H1 (cell line): Measurements from ENCODE around the gene AHSG. TPM values are rescaled to one million over a fixed set of nuclear protein-coding genes. Genes with fewer than 3 reads are reported as not detected.

Experiments used
- CTCF ChIA-PET: fragments of 300-600 bp; sonication (Branson Sonifier 250); formaldehyde crosslinking; loops from one replicate; lab custom pipeline; 2021; ENCODE audit not compliant: partially characterized antibody; lab: Charles Lee
- POLR2A ChIA-PET: fragments of 300-600 bp; sonication (Branson Sonifier 250); formaldehyde crosslinking; loops from one replicate; lab custom pipeline; 2021; ENCODE audit warnings: inconsistent platforms; ENCODE audit not compliant: partially characterized antibody; lab: Charles Lee
- DNase-seq, 2 experiments: peaks; one replicate each; pipeline versions ENCODE4 v3.0.0 to v3.0.0-alpha.2; 2010 to 2022; ENCODE audit warnings: low spot score in 2 of 2, low read depth in 1 of 2, mixed read lengths in 1 of 2
- FAIRE-seq: peaks from 2 replicates; lab custom pipeline; 2011; peaks lifted over from hg19 to GRCh38; lab: Jason Lieb, UNC
- H2AFZ ChIP-seq: 2 replicates; pipeline ENCODE4 v1.8.1; 2012; ENCODE audit warnings: low read length, inconsistent platforms
- H2AK5ac ChIP-seq: 2 replicates; pipeline ENCODE4 v1.6.1; 2013; ENCODE audit warnings: low read depth, low read length
- H2BK120ac ChIP-seq: replicated peaks from 2 replicates; pipeline ENCODE3; 2013; ENCODE audit warnings: low read depth, low read length, inconsistent platforms
- H2BK12ac ChIP-seq: 2 replicates; pipeline ENCODE4 v1.6.1; 2013; ENCODE audit warnings: low read depth, low read length
- H2BK15ac ChIP-seq: 2 replicates; pipeline ENCODE4 v1.6.1; 2013; ENCODE audit warnings: low read length
- H2BK20ac ChIP-seq: 2 replicates; pipeline ENCODE4 v1.6.1; 2013; ENCODE audit warnings: low read length
- H2BK5ac ChIP-seq: 2 replicates; pipeline ENCODE4 v1.6.1; 2013; ENCODE audit warnings: low read depth, low read length
- H3K14ac ChIP-seq: 2 replicates; pipeline ENCODE4 v1.6.1; 2013; ENCODE audit warnings: inconsistent platforms; ENCODE audit not compliant: insufficient read length
- H3K18ac ChIP-seq: 2 replicates; pipeline ENCODE4 v1.6.1; 2013; ENCODE audit warnings: low read length; ENCODE audit errors: extremely low read depth
- H3K23ac ChIP-seq: 2 replicates; pipeline ENCODE4 v1.6.1; 2013; ENCODE audit warnings: inconsistent platforms; ENCODE audit not compliant: insufficient read length
- H3K23me2 ChIP-seq: 2 replicates; pipeline ENCODE4 v1.6.1; 2013; ENCODE audit warnings: low read depth, low read length
- H3K27ac ChIP-seq: 2 replicates; pipeline ENCODE4 v1.6.1; 2011; ENCODE audit warnings: low read depth, low read length, inconsistent platforms
- H3K27me3 ChIP-seq, 4 experiments: replicated peaks in 1 of 4; 1 replicate in 1 of 4; 2 replicates in 3 of 4; pipeline versions ENCODE4 v1.6.1 to v1.8.1; 2011 to 2013; ENCODE audit warnings: low read length in 3 of 4, mild to moderate bottlenecking in 3 of 4, inconsistent platforms in 2 of 4, mixed read lengths in 2 of 4, moderate library complexity in 1 of 4; ENCODE audit not compliant: control insufficient read depth in 3 of 4, insufficient read depth in 3 of 4; ENCODE audit errors: extremely low read depth in 1 of 4
- H3K36me3 ChIP-seq, 4 experiments: 2 replicates each; pipeline versions ENCODE4 v1.6.1 to v1.8.1; 2011 to 2013; ENCODE audit warnings: mild to moderate bottlenecking in 4 of 4, low read length in 3 of 4, moderate library complexity in 2 of 4, control low read depth in 1 of 4, inconsistent platforms in 1 of 4; ENCODE audit not compliant: insufficient read depth in 4 of 4, control insufficient read depth in 2 of 4
- H3K4ac ChIP-seq: replicated peaks from 2 replicates; pipeline ENCODE3; 2013; ENCODE audit warnings: low read length, low read depth, mixed read lengths, inconsistent platforms; ENCODE audit not compliant: insufficient read length
- H3K4me1 ChIP-seq, 4 experiments: replicated peaks in 1 of 4; 1 replicate in 1 of 4; 2 replicates in 3 of 4; pipeline versions ENCODE4 v1.6.1 to v1.8.1; 2011 to 2013; ENCODE audit warnings: low read length in 3 of 4, inconsistent platforms in 2 of 4, mixed read lengths in 1 of 4; ENCODE audit not compliant: insufficient read depth in 4 of 4, control insufficient read depth in 3 of 4
- H3K4me2 ChIP-seq, 2 experiments: 2 replicates each; pipeline versions ENCODE4 v1.6.1 to v1.8.1; 2011 to 2013; ENCODE audit warnings: low read depth in 2 of 2, low read length in 2 of 2, control low read depth in 1 of 2, inconsistent platforms in 1 of 2, mild to moderate bottlenecking in 1 of 2; ENCODE audit not compliant: insufficient read depth in 1 of 2
- H3K4me3 ChIP-seq, 4 experiments: fragments of 200-600, 300-600 bp in 1 of 4; sonication (generic), shearing (Covaris generic), sonication (Bioruptor Twin) in 1 of 4; 2 replicates each; pipeline versions ENCODE4 v1.5.1 to v1.8.1; 2011 to 2016; ENCODE audit warnings: low read length in 4 of 4, low read depth in 3 of 4, control low read depth in 2 of 4, inconsistent platforms in 2 of 4, mild to moderate bottlenecking in 2 of 4, mixed read lengths in 1 of 4, moderate library complexity in 1 of 4; ENCODE audit not compliant: insufficient read depth in 2 of 4; ENCODE audit errors: extremely low read depth in 1 of 4
- H3K56ac ChIP-seq: replicated peaks from 2 replicates; pipeline ENCODE3; 2013; ENCODE audit warnings: low read depth, mild to moderate bottlenecking, mixed read lengths, low read length, inconsistent platforms; ENCODE audit not compliant: insufficient read length
- H3K79me1 ChIP-seq: 2 replicates; pipeline ENCODE4 v1.6.1; 2013; ENCODE audit warnings: low read depth, low read length, control low read depth
- H3K79me2 ChIP-seq, 2 experiments: 2 replicates each; pipeline versions ENCODE4 v1.6.1 to v1.8.1; 2012 to 2013; ENCODE audit warnings: low read length in 2 of 2, mild to moderate bottlenecking in 2 of 2, inconsistent platforms in 1 of 2; ENCODE audit not compliant: insufficient read depth in 2 of 2, control insufficient read depth in 1 of 2
- H3K9ac ChIP-seq, 4 experiments: replicated peaks in 1 of 4; 1 replicate in 1 of 4; 2 replicates in 3 of 4; pipeline versions ENCODE4 v1.6.1 to v1.8.1; 2011 to 2013; ENCODE audit warnings: low read depth in 3 of 4, low read length in 3 of 4, control low read depth in 2 of 4, mild to moderate bottlenecking in 2 of 4, moderate library complexity in 2 of 4, inconsistent platforms in 1 of 4; ENCODE audit errors: extremely low read depth in 1 of 4
- H3K9me3 ChIP-seq, 2 experiments: 2 replicates each; pipeline versions ENCODE4 v1.6.1 to v1.8.1; 2012 to 2013; ENCODE audit warnings: mild to moderate bottlenecking in 2 of 2, moderate library complexity in 2 of 2, control low read depth in 1 of 2, inconsistent platforms in 1 of 2, low read depth in 1 of 2, low read length in 1 of 2, mixed read lengths in 1 of 2; ENCODE audit not compliant: insufficient read depth in 2 of 2
- H4K20me1 ChIP-seq, 2 experiments: replicated peaks in 1 of 2; 2 replicates each; pipeline versions ENCODE3 to v1.8.1; 2011 to 2013; ENCODE audit warnings: inconsistent platforms in 2 of 2, low read length in 2 of 2, mild to moderate bottlenecking in 1 of 2; ENCODE audit not compliant: insufficient read depth in 2 of 2, control insufficient read depth in 1 of 2
- H4K5ac ChIP-seq: 2 replicates; pipeline ENCODE4 v1.6.1; 2013; ENCODE audit warnings: low read length, low read depth, mixed read lengths, inconsistent platforms; ENCODE audit not compliant: insufficient read length
- H4K8ac ChIP-seq: 2 replicates; pipeline ENCODE4 v1.8.0; 2013; ENCODE audit warnings: mild to moderate bottlenecking, moderate library complexity, low read length, inconsistent platforms; ENCODE audit not compliant: insufficient read depth; ENCODE audit errors: extremely low read depth
- H4K91ac ChIP-seq: replicated peaks from 2 replicates; pipeline ENCODE3; 2013; ENCODE audit warnings: low read length, mixed read lengths, inconsistent platforms; ENCODE audit not compliant: insufficient read length
- CEBPB ChIP-seq: IDR thresholded peaks from 2 replicates; pipeline ENCODE4 v1.6.1; 2012; ENCODE audit warnings: low read depth, low read length
- WGBS, 2 experiments: shearing (Covaris generic) in 1 of 2; methylation state at CpG; one replicate each; pipeline versions ENCODE4 v1.1.6 to v1.1.7; 2013 to 2015; ENCODE audit warnings: low lambda C conversion rate in 2 of 2, mixed read lengths in 2 of 2, inconsistent platforms in 1 of 2, low coverage in 1 of 2, missing lambda C conversion rate in 1 of 2; ENCODE audit not compliant: insufficient replicate concordance in 2 of 2, insufficient coverage in 1 of 2, insufficient read length in 1 of 2; ENCODE audit errors: extremely low coverage in 1 of 2, missing lambda C conversion rate in 1 of 2; 5-methylcytosine and 5-hydroxymethylcytosine counted together
- polyA plus RNA-seq, 7 experiments: library from polyadenylated mRNA; depleted of rRNA in 3 of 7; stranded (reverse) in 5 of 7; unstranded in 2 of 7; fragments of >200 nt in 5 of 7; fragments of 200-250 nt in 2 of 7; gene quantifications; 1 replicate in 5 of 7; 2 replicates in 1 of 7; 4 replicates in 1 of 7; pipeline versions ENCODE4 v1.2.1 to v1.2.3, GENCODE V29; 2011 to 2013; ENCODE audit warnings: missing spikeins in 2 of 7, mixed read lengths in 2 of 7
- total RNA-seq: library from RNA; stranded (reverse); fragmentation: NEBNext Ultra II Directional; extraction: Animal tissue kit (Norgen Biotek cat#: 25700); gene quantifications from 2 replicates; pipeline ENCODE4 v1.2.1, GENCODE V29; 2021
- TF ChIP-seq, protein P1 (sequence below): IDR thresholded peaks from 2 replicates; pipeline ENCODE4 v1.6.1; 2012; ENCODE audit warnings: inconsistent platforms

AHSG gene
- total and polyA plus RNA-seq, 2 of the 8 experiments (the other 6 are each of a cell fraction or from before 2014, with no cell fraction given), result 0.68 to 0.78 TPM

DNA sequence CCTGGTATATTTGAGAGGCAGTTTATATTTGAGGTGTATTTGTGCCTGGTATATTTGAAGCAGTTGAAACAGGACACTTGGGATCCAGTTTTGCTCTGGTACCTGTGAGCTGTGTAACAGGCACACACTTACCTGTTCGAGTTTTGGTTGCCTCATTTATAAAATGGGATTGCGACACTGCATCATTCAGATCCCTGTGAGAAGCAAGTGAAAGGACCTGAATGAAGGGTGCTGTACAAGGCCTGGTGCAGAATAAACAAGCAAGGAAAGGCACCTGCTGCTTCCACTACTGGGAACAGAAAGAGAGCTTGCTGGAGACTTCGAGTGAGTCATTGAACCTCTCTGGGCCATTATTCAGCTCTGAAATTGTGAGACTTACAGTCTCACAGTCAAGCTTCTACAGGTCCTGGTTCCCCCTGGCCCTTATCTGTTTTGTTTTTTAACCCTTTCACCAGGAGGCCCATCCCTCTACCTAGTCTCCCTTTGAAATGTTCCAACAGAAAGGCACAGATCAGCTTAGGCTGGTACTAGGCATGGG, 38.9 kb downstream of the AHSG start:
- no peak overlapping the region for H3K56ac ChIP-seq
- H3K4me3 ChIP-seq, result no peak overlapping the region
- H4K20me1 ChIP-seq, result no peaks in the 10 kb centered on the region
- DNase-seq (no peak), FAIRE-seq (no peak)
- H3K79me2 ChIP-seq, result no peaks in the 10 kb centered on the region; a peak in 1 of 4 replicates
- no peak overlapping the region for H3K23ac ChIP-seq
- no peak overlapping the region for H4K5ac ChIP-seq
- H2BK12ac ChIP-seq, result no peak overlapping the region
- no peak overlapping the region for H2BK5ac ChIP-seq
- no peak overlapping the region for H2BK15ac ChIP-seq
- no peak overlapping the region for H2BK20ac ChIP-seq
- no peak overlapping the region for H3K27ac ChIP-seq
- TF ChIP-seq, protein P1, sequence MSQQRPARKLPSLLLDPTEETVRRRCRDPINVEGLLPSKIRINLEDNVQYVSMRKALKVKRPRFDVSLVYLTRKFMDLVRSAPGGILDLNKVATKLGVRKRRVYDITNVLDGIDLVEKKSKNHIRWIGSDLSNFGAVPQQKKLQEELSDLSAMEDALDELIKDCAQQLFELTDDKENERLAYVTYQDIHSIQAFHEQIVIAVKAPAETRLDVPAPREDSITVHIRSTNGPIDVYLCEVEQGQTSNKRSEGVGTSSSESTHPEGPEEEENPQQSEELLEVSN, result no peak
- peak; percentile 51; the same call in 1 of the 2 replicates for TF ChIP-seq CEBPB
- peaks cover 2% of the 10 kb centered on the region; the same call in 1 of the 2 replicates for H3K23me2 ChIP-seq
- no peak overlapping the region for H4K8ac ChIP-seq
- H3K9ac ChIP-seq, result no peak overlapping the region; a peak in 1 of 7 replicates
- H2AFZ ChIP-seq, result no peak overlapping the region
- no peak overlapping the region for H3K18ac ChIP-seq
- peaks cover 0 to 5% (median 3%) of the 10 kb centered on the region in 4 experiments; a peak in 3 of 7 replicates for H3K4me1 ChIP-seq
- H3K79me1 ChIP-seq, result no peaks in the 10 kb centered on the region; the same call in 1 of the 2 replicates
- 92% methylated on average over 3 of the region's 3 CpGs; no CpG with 5 or more reads in 1 of the 2 experiments for WGBS, 2 experiments
- H4K91ac ChIP-seq, result no peak overlapping the region
- no peak overlapping the region for H2BK120ac ChIP-seq
- H3K4ac ChIP-seq, result no peak overlapping the region
- H3K14ac ChIP-seq, result no peak overlapping the region
- no peak overlapping the region for H3K4me2 ChIP-seq
- CTCF ChIA-PET, result interaction anchor here (0.6 to 1.5 kb wide), 5 partner anchors 18 to 106 kb away, joined by 3 to 5 read pairs (median 3); no protein-coding TSS in a partner anchor
- H3K27me3 ChIP-seq, result no peaks in the 10 kb centered on the region
- H2AK5ac ChIP-seq, result no peak overlapping the region
- POLR2A ChIA-PET, result interaction anchor here (0.7 to 3.7 kb wide), 2 partner anchors 16 to 132 kb away, joined by 3 to 9 read pairs; no protein-coding TSS in a partner anchor
- H3K36me3 ChIP-seq, result no peaks in the 10 kb centered on the region
- H3K9me3 ChIP-seq, result no peaks in the 10 kb centered on the region
